ENCODE measurements around the gene SFXN5.

SFXN5 gene

GRCh38 chr2:72961853-72962468, 109.6 kb downstream of the SFXN5 start:
- Histone ChIP-seq H3K9me3 (ENCODE audit: insufficient read depth, low read length) (no peaks in the 10 kb centered on the region), H3K4me2 (ENCODE audit: low read depth, low read length, poor library complexity, severe bottlenecking) (no peak overlapping the region), H3K79me2 (ENCODE audit: insufficient read depth, low read length) (no peaks in the 10 kb centered on the region), H3K27ac (ENCODE audit: low read depth, low read length) (no peak overlapping the region), H3K27me3 (ENCODE audit: low read length) (no peaks in the 10 kb centered on the region), H3K9me2 (replicated peaks; ENCODE audit: insufficient read depth, low read length) (no peaks in the 10 kb centered on the region), H3K9ac (ENCODE audit: low read length) (no peak overlapping the region), H4K20me1 (ENCODE audit: low read depth, low read length) (no peaks in the 10 kb centered on the region), H3F3A (ENCODE audit: insufficient read depth) (no peaks in the 10 kb centered on the region), H2AFZ (ENCODE audit: low read depth, low read length, severe bottlenecking) (no peak overlapping the region), H3K4me3 (ENCODE audit: insufficient read depth, low read length, poor library complexity, severe bottlenecking) (no peak overlapping the region), H3K36me3 (ENCODE audit: low read length) (no peaks in the 10 kb centered on the region)
- TF ChIP-seq CTCF (IDR thresholded peaks at IDR 0.05; ENCODE audit: insufficient read depth, low read length, poor library complexity, severe bottlenecking) (no peak), EZH2phosphoT487 (conservative IDR thresholded peaks at IDR 0.05; ENCODE audit: low read length) (no peak)

- H3K79me2 ChIP-seq (ENCODE audit: insufficient read depth, low read length): no peaks in the 10 kb centered on the region
- H3K36me3 ChIP-seq (ENCODE audit: low read length): no peaks in the 10 kb centered on the region
- no peak overlapping the region for H2AFZ ChIP-seq (ENCODE audit: low read depth, low read length, severe bottlenecking)
- no peaks in the 10 kb centered on the region for H3K27me3 ChIP-seq (ENCODE audit: low read length)
- no peaks in the 10 kb centered on the region for H3F3A ChIP-seq (ENCODE audit: insufficient read depth)
- no peak overlapping the region for H3K4me2 ChIP-seq (ENCODE audit: low read depth, low read length, poor library complexity, severe bottlenecking)
- H4K20me1 ChIP-seq (ENCODE audit: low read depth, low read length): no peaks in the 10 kb centered on the region
- no peak for TF ChIP-seq CTCF (IDR thresholded peaks at IDR 0.05; ENCODE audit: insufficient read depth, low read length, poor library complexity, severe bottlenecking)
- TF ChIP-seq EZH2phosphoT487 (conservative IDR thresholded peaks at IDR 0.05; ENCODE audit: low read length): no peak
- H3K9ac ChIP-seq (ENCODE audit: low read length): no peak overlapping the region
- no peak overlapping the region for H3K4me3 ChIP-seq (ENCODE audit: insufficient read depth, low read length, poor library complexity, severe bottlenecking)
- no peaks in the 10 kb centered on the region for H3K9me2 ChIP-seq (replicated peaks; ENCODE audit: insufficient read depth, low read length)
- H3K27ac ChIP-seq (ENCODE audit: low read depth, low read length): no peak overlapping the region
- H3K9me3 ChIP-seq (ENCODE audit: insufficient read depth, low read length): no peaks in the 10 kb centered on the region
These were observed 110.3 kb downstream of the SFXN5 start for GRCh38 chr2:72961036-72961720.

DNA sequence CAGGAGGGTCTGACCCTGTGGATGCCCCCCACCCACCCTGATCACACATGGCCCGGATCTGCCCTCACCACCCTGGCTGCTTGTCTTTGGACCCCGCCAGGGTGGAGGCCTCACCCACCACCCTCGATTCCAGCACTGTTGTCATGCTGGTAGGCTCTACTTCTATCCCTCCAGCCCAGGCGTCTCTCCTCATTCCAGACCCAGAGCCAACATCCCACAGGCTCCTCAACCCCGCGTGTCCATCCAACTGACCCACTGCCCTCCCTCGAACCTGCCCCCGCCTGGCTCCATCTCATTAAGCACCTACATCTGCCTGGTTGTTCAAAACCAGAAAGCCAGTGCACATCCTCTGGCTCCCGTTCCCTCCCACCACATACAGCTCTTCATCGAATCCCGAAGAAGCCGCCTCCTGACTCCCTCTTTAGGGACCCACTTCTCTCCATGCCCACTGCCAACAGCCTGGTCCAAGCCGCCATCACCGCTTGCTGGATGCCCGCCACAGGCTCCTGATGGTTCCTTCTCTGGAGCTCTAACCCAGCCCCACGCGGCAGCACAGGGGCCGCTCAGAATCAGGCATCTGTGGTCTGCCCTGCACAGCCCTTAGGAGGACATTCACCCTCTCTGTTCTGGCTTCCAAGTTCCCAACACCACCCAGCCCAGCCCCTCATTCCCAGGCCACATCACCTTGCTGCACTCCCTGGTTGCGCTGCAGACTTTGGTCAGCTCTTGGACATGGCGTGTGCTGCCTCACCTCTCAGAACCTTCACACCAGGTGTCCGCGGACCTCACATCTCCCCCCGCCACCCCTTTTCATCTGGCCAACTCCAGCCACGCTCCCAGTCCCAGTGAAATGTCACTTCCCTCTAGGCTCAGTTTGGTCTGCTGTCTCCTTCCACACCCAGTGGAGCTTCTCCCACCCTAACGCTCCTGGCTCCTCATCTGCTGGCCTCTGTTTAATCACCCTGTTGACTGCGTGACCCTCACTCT, 111.2 kb downstream of the SFXN5 start:
- Histone ChIP-seq H3K27me3 (ENCODE audit: low read length) (no peaks in the 10 kb centered on the region), H4K20me1 (ENCODE audit: low read depth, low read length) (no peaks in the 10 kb centered on the region), H3K9me2 (replicated peaks; ENCODE audit: insufficient read depth, low read length) (no peaks in the 10 kb centered on the region), H3K9me3 (ENCODE audit: insufficient read depth, low read length) (no peaks in the 10 kb centered on the region), H3K36me3 (ENCODE audit: low read length) (no peaks in the 10 kb centered on the region), H3K4me2 (ENCODE audit: low read depth, low read length, poor library complexity, severe bottlenecking) (no peak overlapping the region), H3K27ac (ENCODE audit: low read depth, low read length) (no peak overlapping the region), H2AFZ (ENCODE audit: low read depth, low read length, severe bottlenecking) (no peak overlapping the region), H3K79me2 (ENCODE audit: insufficient read depth, low read length) (no peaks in the 10 kb centered on the region), H3F3A (ENCODE audit: insufficient read depth) (no peaks in the 10 kb centered on the region), H3K4me3 (ENCODE audit: insufficient read depth, low read length, poor library complexity, severe bottlenecking) (no peak overlapping the region), H3K9ac (ENCODE audit: low read length) (no peak overlapping the region)
- TF ChIP-seq CTCF (IDR thresholded peaks at IDR 0.05; ENCODE audit: insufficient read depth, low read length, poor library complexity, severe bottlenecking) (no peak), EZH2phosphoT487 (conservative IDR thresholded peaks at IDR 0.05; ENCODE audit: low read length) (no peak)
